HCT116 (cell line): Measurements from ENCODE around the gene SLC25A1. TPM values are rescaled to one million over a fixed set of nuclear protein-coding genes. Genes with fewer than 3 reads are reported as not detected.

Experiments used
- ATAC-seq: fragments of 200-7000 bp; cut with Tn5 transposase; 2 replicates; pipeline ENCODE4 v1.9.1; 2020; ENCODE audit warnings: mild to moderate bottlenecking, moderate library complexity
- BruUV-seq: library from RNA; stranded (reverse); fragments of 400-500 nt; replicated peaks from 2 replicates; lab custom pipeline; 2021; lab: Mats Ljungman, UMichigan
- CTCF ChIA-PET: fragments of 300-600 bp; sonication (Branson Sonifier 250); formaldehyde crosslinking; loops from one replicate; lab custom pipeline; 2021; ENCODE audit warnings: antibody characterized with exemption; lab: Charles Lee
- POLR2A ChIA-PET: fragments of 300-600, 350-600 bp; sonication (Branson Sonifier 250); formaldehyde crosslinking; loops from one replicate; lab custom pipeline; 2021; ENCODE audit warnings: antibody characterized with exemption; lab: Charles Lee
- RAD21 ChIA-PET, 2 experiments: fragments of 300-600 bp; sonication (Branson Sonifier 250); formaldehyde crosslinking; loops; one replicate each; lab custom pipeline; 2023; ENCODE audit warnings: low total read pairs in 2 of 2; ENCODE audit not compliant: uncharacterized antibody in 2 of 2, unreplicated experiment in 2 of 2, low non-redundant PET in 1 of 2; lab: Charles Lee
- DNase-seq: peaks from one replicate; pipeline ENCODE4 v3.0.0-alpha.2; 2010; ENCODE audit warnings: low read depth, low spot score
- H2AFZ ChIP-seq: fragments of 200-600 bp; shearing (Covaris generic), sonication (generic); 2 replicates; pipeline ENCODE4 v1.6.1; 2017; ENCODE audit warnings: low read depth, mixed run types, mixed read lengths, antibody characterized with exemption, low read length; ENCODE audit not compliant: poor library complexity, severe bottlenecking
- H3K27ac ChIP-seq: 2 replicates; pipeline ENCODE4 v1.5.1; 2012; ENCODE audit warnings: low read depth, low read length
- H3K27me3 ChIP-seq: fragments of 200-600 bp; sonication (generic); 2 replicates; pipeline ENCODE4 v1.6.1; 2016; ENCODE audit warnings: mixed run types, low read length, mixed read lengths; ENCODE audit not compliant: insufficient read depth
- H3K36me3 ChIP-seq, 2 experiments: fragments of 200-500 bp in 1 of 2; fragments of 200-600 bp in 1 of 2; sonication (Bioruptor generic) in 1 of 2; sonication (generic) in 1 of 2; 2 replicates each; pipeline versions ENCODE4 v1.5.1 to v1.6.1; 2014 to 2016; ENCODE audit warnings: low read length in 2 of 2, inconsistent platforms in 1 of 2, mixed read lengths in 1 of 2, mixed run types in 1 of 2; ENCODE audit not compliant: insufficient read depth in 2 of 2, control insufficient read depth in 1 of 2
- H3K4me1 ChIP-seq, 2 experiments: fragments of 200-600 bp in 1 of 2; sonication (generic) in 1 of 2; 2 replicates each; pipeline versions ENCODE4 v1.5.1 to v1.6.1; 2012 to 2017; ENCODE audit warnings: low read length in 2 of 2, inconsistent platforms in 1 of 2, mild to moderate bottlenecking in 1 of 2, mixed read lengths in 1 of 2, mixed run types in 1 of 2, moderate library complexity in 1 of 2; ENCODE audit not compliant: insufficient read depth in 2 of 2, control insufficient read depth in 1 of 2
- H3K4me2 ChIP-seq: fragments of 200-600 bp; sonication (generic); 2 replicates; pipeline ENCODE4 v1.6.1; 2017; ENCODE audit warnings: mixed run types, low read length, mixed read lengths
- H3K4me3 ChIP-seq, 2 experiments: fragments of 200-600 bp in 1 of 2; sonication (generic) in 1 of 2; replicated peaks in 1 of 2; 2 replicates each; pipeline ENCODE4 v1.5.1; 2011 to 2016; ENCODE audit warnings: low read length in 2 of 2, control low read depth in 1 of 2, low read depth in 1 of 2, mild to moderate bottlenecking in 1 of 2, mixed read lengths in 1 of 2, mixed run types in 1 of 2
- H3K79me2 ChIP-seq: fragments of 200-600 bp; sonication (generic); 2 replicates; pipeline ENCODE4 v1.6.1; 2017; ENCODE audit warnings: mild to moderate bottlenecking, mixed run types, low read length, moderate library complexity, mixed read lengths; ENCODE audit not compliant: insufficient read depth
- H3K9ac ChIP-seq: fragments of 200-600 bp; sonication (generic); 2 replicates; pipeline ENCODE4 v1.6.1; 2016; ENCODE audit warnings: low read length, mixed read lengths
- H3K9me2 ChIP-seq: fragments of 200-600 bp; sonication (generic), shearing (Covaris generic); 2 replicates; pipeline ENCODE4 v1.6.1; 2017; ENCODE audit warnings: mixed run types, mild to moderate bottlenecking, moderate library complexity; ENCODE audit not compliant: insufficient read depth
- H3K9me3 ChIP-seq, 2 experiments: fragments of 200-500 bp in 1 of 2; fragments of 200-600 bp in 1 of 2; sonication (Bioruptor generic) in 1 of 2; sonication (generic) in 1 of 2; 2 replicates each; pipeline ENCODE4 v1.6.1; 2014 to 2017; ENCODE audit warnings: low read length in 2 of 2, mixed read lengths in 2 of 2, inconsistent platforms in 1 of 2, low read depth in 1 of 2, mild to moderate bottlenecking in 1 of 2, mixed run types in 1 of 2, moderate library complexity in 1 of 2; ENCODE audit not compliant: control insufficient read depth in 1 of 2, insufficient read depth in 1 of 2
- H4K20me1 ChIP-seq: fragments of 200-600 bp; sonication (generic), shearing (Covaris generic); 2 replicates; pipeline ENCODE4 v1.6.1; 2017; ENCODE audit warnings: mixed run types, mild to moderate bottlenecking, moderate library complexity; ENCODE audit not compliant: insufficient read depth
- ATF3 ChIP-seq: IDR thresholded peaks from 2 replicates; pipeline ENCODE4 v1.6.1; 2012
- CBX3 ChIP-seq: IDR thresholded peaks from 2 replicates; pipeline ENCODE4 v1.6.1; 2012; ENCODE audit warnings: low read depth
- CEBPB ChIP-seq: IDR thresholded peaks from 2 replicates; pipeline ENCODE4 v1.6.1; 2012; ENCODE audit warnings: low read depth
- CTCF ChIP-seq, 3 experiments: fragments of 200-600 bp in 1 of 3; sonication (generic) in 1 of 3; IDR thresholded peaks in 2 of 3; conservative IDR thresholded peaks in 1 of 3; 2 replicates each; pipeline ENCODE4 v1.5.1; 2012 to 2017; ENCODE audit warnings: low read depth in 2 of 3, low read length in 2 of 3, antibody characterized with exemption in 1 of 3, borderline replicate concordance in 1 of 3, control low read depth in 1 of 3, mild to moderate bottlenecking in 1 of 3, mixed read lengths in 1 of 3, mixed run types in 1 of 3, moderate library complexity in 1 of 3; ENCODE audit not compliant: insufficient read depth in 1 of 3
- ELF1 ChIP-seq: IDR thresholded peaks from 2 replicates; pipeline ENCODE4 v1.6.1; 2012; ENCODE audit warnings: low read depth, borderline replicate concordance
- EZH2 ChIP-seq: fragments of 200-600 bp; sonication (generic); IDR thresholded peaks from 2 replicates; pipeline ENCODE4 v1.6.1; 2017; ENCODE audit warnings: antibody characterized with exemption, mixed run types
- JUND ChIP-seq: IDR thresholded peaks from 2 replicates; pipeline ENCODE4 v1.6.1; 2012
- POLR2A ChIP-seq: IDR thresholded peaks from 2 replicates; pipeline ENCODE4 v1.7.0; 2011; ENCODE audit warnings: borderline replicate concordance; ENCODE audit not compliant: insufficient read depth, insufficient read length; ENCODE audit errors: extremely low read depth
- POLR2AphosphoS5 ChIP-seq: IDR thresholded peaks from 2 replicates; pipeline ENCODE4 v1.6.1; 2011; ENCODE audit warnings: mild to moderate bottlenecking, low read depth, low read length, moderate library complexity
- REST ChIP-seq: IDR thresholded peaks from 2 replicates; pipeline ENCODE4 v1.6.1; 2012; ENCODE audit warnings: low read depth
- SRF ChIP-seq: IDR thresholded peaks from 2 replicates; pipeline ENCODE4 v1.6.1; 2012; ENCODE audit warnings: low read depth
- TCF7L2 ChIP-seq: IDR thresholded peaks from 2 replicates; pipeline ENCODE4 v1.7.0; 2011; ENCODE audit warnings: borderline replicate concordance, inconsistent platforms; ENCODE audit not compliant: insufficient read depth, insufficient read length; ENCODE audit errors: extremely low read depth
- YY1 ChIP-seq: IDR thresholded peaks from 2 replicates; pipeline ENCODE4 v1.6.1; 2011; ENCODE audit warnings: low read length, low read depth, moderate library complexity, mild to moderate bottlenecking; ENCODE audit not compliant: insufficient replicate concordance; ENCODE audit errors: extremely low read depth
- ZFX ChIP-seq: fragments of 450-650 bp; IDR thresholded peaks from 2 replicates; pipeline ENCODE4 v1.6.1; 2017
- intact Hi-C: fragments of 100-400 bp; cut with micrococcal nuclease; formaldehyde crosslinking; loops from 2 replicates; pipeline ENCODE4 v1.10.0; 2022
- total RNA-seq: library from RNA; stranded (reverse); gene quantifications from one replicate; pipeline ENCODE4 v1.2.1, GENCODE V29; 2021; ENCODE audit not compliant: unreplicated experiment

Gene SLC25A1
- total RNA-seq, 1 experiment from 2014 or later = 146 TPM

- no TSS peak for BruUV-seq
- H4K20me1 ChIP-seq = no peaks in the 10 kb centered on the region
- no peak overlapping the region for H3K4me2 ChIP-seq
- no peaks in the 10 kb centered on the region for H3K27me3 ChIP-seq
- H3K79me2 ChIP-seq = no peaks in the 10 kb centered on the region
- no peak overlapping the region for H3K9ac ChIP-seq
- ChIA-PET CTCF (no interaction called here), RAD21 (no interaction called here), POLR2A (no interaction called here)
- no peak overlapping the region for H2AFZ ChIP-seq
- DNase-seq (no peak), ATAC-seq (no peak)
- no peaks in the 10 kb centered on the region for H3K4me1 ChIP-seq
- TF ChIP-seq ZFX = no peak
- no peak for TF ChIP-seq JUND
- no peak for TF ChIP-seq POLR2A
- no peak for TF ChIP-seq POLR2AphosphoS5
- no peak for TF ChIP-seq TCF7L2
- TF ChIP-seq ATF3 = no peak
- TF ChIP-seq EZH2 = no peak
- H3K27ac ChIP-seq = no peak overlapping the region
- no peak overlapping the region for H3K4me3 ChIP-seq
- H3K36me3 ChIP-seq = no peaks in the 10 kb centered on the region; a peak in 1 of 4 replicates
- no peaks in the 10 kb centered on the region for H3K9me2 ChIP-seq
- intact Hi-C loops = no loop called here
- no peaks in the 10 kb centered on the region for H3K9me3 ChIP-seq
These were observed 45.1 kb upstream of the SLC25A1 start for GRCh38 chr22:19223617-19224016.

GRCh38 chr22:19223110-19223509, 44.6 kb upstream of the SLC25A1 start:
- Histone ChIP-seq H3K79me2 (no peaks in the 10 kb centered on the region), H3K27ac (no peak overlapping the region), H3K4me3 (no peak overlapping the region), H2AFZ (no peak overlapping the region), H4K20me1 (no peaks in the 10 kb centered on the region), H3K9me3 (no peaks in the 10 kb centered on the region), H3K36me3 (no peaks in the 10 kb centered on the region; a peak in 1 of 4 replicates), H3K9me2 (no peaks in the 10 kb centered on the region), H3K9ac (no peak overlapping the region), H3K27me3 (no peaks in the 10 kb centered on the region), H3K4me2 (no peak overlapping the region)
- DNase-seq (no peak), ATAC-seq (no peak)
- RAD21 ChIA-PET = no interaction called here
- BruUV-seq = no TSS peak
- intact Hi-C loops = no loop called here
- POLR2A ChIA-PET = no interaction called here
- CTCF ChIA-PET = no interaction called here
- TF ChIP-seq SRF (no peak), TCF7L2 (no peak), REST (no peak), JUND (no peak), CBX3 (no peak), ELF1 (no peak), ATF3 (no peak), POLR2A (no peak), EZH2 (no peak), YY1 (no peak), ZFX (no peak), CEBPB (no peak), CTCF (IDR thresholded peaks at IDR 0.05 in 2 of 3, conservative IDR thresholded peaks at IDR 0.05 in 1 of 3; ENCODE audit: borderline replicate concordance in 1 of 3, insufficient read depth in 1 of 3, low read depth in 2 of 3, low read length in 2 of 3) (no peak)
- TF ChIP-seq, all 23 proteins: peak for 0
- peaks cover 0 to under 1% of the 10 kb centered on the region in 2 experiments; a peak in 2 of 4 replicates for H3K4me1 ChIP-seq
